SU-DHL-6 (cell line): ENCODE results near the gene TSPAN13.

Experiments
- H2AFZ ChIP-seq: fragments of 200-600 bp; sonication (generic); 2 replicates; pipeline ENCODE4 v1.6.1; 2014; ENCODE audit warnings: low read depth, mild to moderate bottlenecking, moderate library complexity, mixed read lengths, antibody characterized with exemption, low read length; ENCODE audit not compliant: severe bottlenecking
- H3F3A ChIP-seq: fragments of 200-600 bp; shearing (Covaris generic); 2 replicates; pipeline ENCODE4 v1.6.0; 2016; ENCODE audit warnings: antibody characterized with exemption, mild to moderate bottlenecking; ENCODE audit not compliant: insufficient read depth
- H3K27ac ChIP-seq: fragments of 200-600 bp; sonication (generic); 2 replicates; pipeline ENCODE4 v1.5.1; 2016; ENCODE audit warnings: low read depth, mild to moderate bottlenecking, low read length, moderate library complexity, mixed read lengths
- H3K27me3 ChIP-seq: fragments of 200-600 bp; sonication (generic), shearing (Covaris generic); 2 replicates; pipeline ENCODE4 v1.6.0; 2014; ENCODE audit warnings: mild to moderate bottlenecking, low read length
- H3K36me3 ChIP-seq: fragments of 200-600 bp; sonication (generic); 2 replicates; pipeline ENCODE4 v1.6.1; 2014; ENCODE audit warnings: mild to moderate bottlenecking, low read length, mixed read lengths
- H3K4me2 ChIP-seq: fragments of 300-600, 200-600 bp; shearing (Covaris generic), sonication (generic); 2 replicates; pipeline ENCODE4 v1.6.0; 2014; ENCODE audit warnings: low read length, low read depth, mild to moderate bottlenecking; ENCODE audit not compliant: poor library complexity, severe bottlenecking
- H3K4me3 ChIP-seq: fragments of 200-600 bp; sonication (generic); 2 replicates; pipeline ENCODE4 v1.5.1; 2014; ENCODE audit warnings: antibody characterized with exemption, low read length, mild to moderate bottlenecking, mixed read lengths; ENCODE audit not compliant: insufficient read depth, poor library complexity, severe bottlenecking
- H3K79me2 ChIP-seq: fragments of 200-600 bp; sonication (generic); 2 replicates; pipeline ENCODE4 v1.6.1; 2014; ENCODE audit warnings: mild to moderate bottlenecking, low read length, moderate library complexity; ENCODE audit not compliant: insufficient read depth
- H3K9ac ChIP-seq: fragments of 200-600 bp; sonication (generic); 2 replicates; pipeline ENCODE4 v1.7.0; 2014; ENCODE audit warnings: mild to moderate bottlenecking, low read length
- H3K9me2 ChIP-seq: fragments of 200-600 bp; sonication (generic); replicated peaks from 2 replicates; pipeline ENCODE4 v1.6.1; 2014; ENCODE audit warnings: low read length; ENCODE audit not compliant: insufficient read depth
- H3K9me3 ChIP-seq: fragments of 200-600 bp; sonication (generic); 2 replicates; pipeline ENCODE4 v1.6.1; 2014; ENCODE audit warnings: low read length, mixed read lengths; ENCODE audit not compliant: insufficient read depth
- H4K20me1 ChIP-seq: fragments of 200-600 bp; sonication (generic); 2 replicates; pipeline ENCODE4 v1.6.1; 2014; ENCODE audit warnings: low read depth, mild to moderate bottlenecking, antibody characterized with exemption, low read length, moderate library complexity, mixed read lengths
- CTCF ChIP-seq: fragments of 200-600 bp; sonication (generic); IDR thresholded peaks from one replicate; pipeline ENCODE4 v1.5.1; 2017; ENCODE audit warnings: antibody characterized with exemption, mild to moderate bottlenecking, low read length, moderate library complexity; ENCODE audit not compliant: insufficient read depth, poor library complexity, severe bottlenecking
- EZH2phosphoT487 ChIP-seq: fragments of 200-600 bp; sonication (generic), shearing (Covaris generic); conservative IDR thresholded peaks from 2 replicates; pipeline ENCODE4 v1.6.1; 2018; ENCODE audit warnings: mild to moderate bottlenecking, antibody characterized with exemption, low read length, moderate library complexity, mixed read lengths

The TSPAN13 gene

GRCh38 chr7:16726189-16726588 is 27.4 kb upstream of the TSPAN13 start:
- Histone ChIP-seq H3K9me2 (no peaks in the 10 kb centered on the region), H3K27ac (no peak overlapping the region), H3K36me3 (no peaks in the 10 kb centered on the region), H3K4me2 (no peak overlapping the region), H2AFZ (no peak overlapping the region), H4K20me1 (no peaks in the 10 kb centered on the region), H3K27me3 (no peaks in the 10 kb centered on the region), H3F3A (no peaks in the 10 kb centered on the region), H3K9ac (no peak overlapping the region), H3K79me2 (no peaks in the 10 kb centered on the region), H3K9me3 (no peaks in the 10 kb centered on the region), H3K4me3 (no peak overlapping the region)
- TF ChIP-seq CTCF (no peak), EZH2phosphoT487 (no peak)

DNA sequence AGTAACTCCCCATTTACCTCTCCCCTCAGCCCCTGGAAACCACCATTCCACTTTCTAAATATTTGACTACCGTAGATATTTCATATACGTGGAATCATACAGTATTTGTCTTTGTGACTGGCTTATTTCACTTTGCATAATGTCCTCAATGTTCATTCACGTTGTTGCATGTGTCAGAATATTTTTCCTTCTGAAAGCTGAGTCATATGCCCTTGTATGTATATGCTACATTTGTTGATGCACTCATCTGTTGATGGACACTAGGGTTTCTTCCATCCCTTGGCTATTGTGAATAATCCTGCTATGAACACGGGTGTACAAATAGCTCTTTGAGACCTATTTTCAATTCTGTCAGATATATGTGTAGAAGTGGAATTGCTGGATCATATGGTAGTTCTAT is 25.8 kb upstream of the TSPAN13 start:
- no peak overlapping the region for H2AFZ ChIP-seq
- H3K4me3 ChIP-seq = no peak overlapping the region
- no peak overlapping the region for H3K27ac ChIP-seq

DNA sequence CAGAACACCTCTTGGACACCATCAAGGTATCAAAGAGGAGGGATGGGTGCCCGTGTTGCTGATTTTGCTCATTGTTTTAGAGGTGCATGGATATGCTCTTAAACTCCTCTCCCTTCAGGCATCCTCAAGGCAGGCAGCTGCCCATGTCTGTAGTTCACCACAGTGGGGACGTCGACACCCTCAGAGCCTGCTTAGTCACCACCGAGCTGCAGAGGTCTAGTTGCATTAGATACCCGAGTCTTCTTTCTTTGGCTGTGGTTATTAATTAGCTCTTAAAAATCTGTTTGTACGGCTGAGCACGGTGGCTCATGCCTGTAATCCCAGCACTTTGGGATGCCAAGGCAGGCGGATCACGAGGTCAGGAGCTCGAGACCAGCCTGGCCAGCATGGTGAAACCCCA is 24.7 kb upstream of the TSPAN13 start:
- TF ChIP-seq CTCF (no peak), EZH2phosphoT487 (no peak)
- Histone ChIP-seq H4K20me1 (no peaks in the 10 kb centered on the region), H3K27me3 (no peaks in the 10 kb centered on the region), H3K9me2 (no peaks in the 10 kb centered on the region), H3F3A (no peaks in the 10 kb centered on the region), H3K9me3 (no peaks in the 10 kb centered on the region), H3K4me2 (no peak overlapping the region), H2AFZ (no peak overlapping the region), H3K27ac (no peak overlapping the region), H3K9ac (no peak overlapping the region), H3K4me3 (no peak overlapping the region), H3K36me3 (no peaks in the 10 kb centered on the region), H3K79me2 (no peaks in the 10 kb centered on the region)

More for the DNA sequence above, 25.8 kb upstream of the TSPAN13 start:
- H3K9me2 ChIP-seq = no peaks in the 10 kb centered on the region
- H3K4me2 ChIP-seq = no peak overlapping the region
- H3K9ac ChIP-seq = no peak overlapping the region
- H3K36me3 ChIP-seq = no peaks in the 10 kb centered on the region
- H3K79me2 ChIP-seq = no peaks in the 10 kb centered on the region
- H4K20me1 ChIP-seq = no peaks in the 10 kb centered on the region
- no peaks in the 10 kb centered on the region for H3K9me3 ChIP-seq
- no peak for TF ChIP-seq EZH2phosphoT487
- no peak for TF ChIP-seq CTCF
- no peaks in the 10 kb centered on the region for H3K27me3 ChIP-seq
- H3F3A ChIP-seq = no peaks in the 10 kb centered on the region

DNA sequence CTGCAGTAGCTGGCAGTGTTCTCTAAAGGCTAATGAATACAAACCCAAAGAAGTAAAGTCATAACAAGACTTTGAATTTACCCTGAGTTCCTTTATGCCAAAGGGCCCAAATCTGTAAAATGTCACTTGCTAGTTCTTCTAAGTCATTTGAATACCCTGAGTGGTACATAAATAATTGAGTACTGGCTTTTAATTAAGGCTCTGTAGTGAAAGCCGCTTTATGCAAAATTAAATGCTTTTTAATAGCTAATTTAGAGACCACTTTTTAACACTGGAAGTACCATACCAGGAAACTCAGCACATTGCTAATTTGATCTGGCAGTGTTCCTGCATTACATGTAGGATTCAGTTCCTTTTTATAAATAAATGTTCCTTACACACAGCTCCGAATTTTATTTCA is 24.0 kb upstream of the TSPAN13 start:
- TF ChIP-seq CTCF (no peak), EZH2phosphoT487 (no peak)
- no peak overlapping the region for H3K27ac ChIP-seq
- H4K20me1 ChIP-seq = no peaks in the 10 kb centered on the region

More for the DNA sequence above, 24.0 kb upstream of the TSPAN13 start:
- H3K4me3 ChIP-seq = no peak overlapping the region
- H2AFZ ChIP-seq = no peak overlapping the region
- no peaks in the 10 kb centered on the region for H3F3A ChIP-seq
- no peaks in the 10 kb centered on the region for H3K79me2 ChIP-seq
- no peaks in the 10 kb centered on the region for H3K27me3 ChIP-seq
- H3K9me3 ChIP-seq = no peaks in the 10 kb centered on the region
- H3K9ac ChIP-seq = no peak overlapping the region
- H3K9me2 ChIP-seq = no peaks in the 10 kb centered on the region
- H3K4me2 ChIP-seq = no peak overlapping the region
- H3K36me3 ChIP-seq = no peaks in the 10 kb centered on the region
